Sigmoid colon (tissue), 7 donors: ENCODE results near the gene ABCA10. TPM values are rescaled to one million over a fixed set of nuclear protein-coding genes. Genes with fewer than 3 reads are reported as not detected.

Source experiments
- DNase-seq: peaks from one replicate; pipeline ENCODE4 v3.0.0-alpha.2; 2019
- H3K27ac ChIP-seq, 4 donors: fragments of 200-600 bp; sonication (generic); one replicate each; pipeline ENCODE4 v1.5.1; 2016 to 2019; ENCODE audit warnings: mild to moderate bottlenecking in 1 of 4
- H3K27me3 ChIP-seq, 3 donors: fragments of 200-600 bp; sonication (generic); one replicate each; pipeline ENCODE4 v1.5.1; 2019; ENCODE audit warnings: mild to moderate bottlenecking in 1 of 3
- H3K36me3 ChIP-seq, 4 donors: fragments of 200-600 bp; sonication (generic); one replicate each; pipeline ENCODE4 v1.5.1; 2016 to 2019
- H3K4me1 ChIP-seq, 4 donors: fragments of 200-600 bp; sonication (generic); one replicate each; pipeline ENCODE4 v1.5.1; 2017 to 2019
- H3K4me3 ChIP-seq, 4 donors: fragments of 200-600 bp; sonication (generic); one replicate each; pipeline ENCODE4 v1.5.1; 2017 to 2019; ENCODE audit warnings: mild to moderate bottlenecking in 2 of 4, moderate library complexity in 1 of 4
- H3K9me3 ChIP-seq, 4 donors: fragments of 200-600 bp in 3 of 4; sonication (generic) in 3 of 4; one replicate each; pipeline versions ENCODE4 v1.5.1 to v1.6.1; 2013 to 2019
- EP300 ChIP-seq, 4 donors: sonication (generic); formaldehyde crosslinking; IDR thresholded peaks; one replicate each; pipeline ENCODE4 v1.6.1; 2017; ENCODE audit warnings: antibody characterized with exemption in 4 of 4
- POLR2A ChIP-seq, 2 donors: fragments of 450-650 bp; IDR thresholded peaks; one replicate each; pipeline ENCODE4 v1.6.1; 2016; ENCODE audit warnings: antibody characterized with exemption in 2 of 2, mild to moderate bottlenecking in 2 of 2, moderate library complexity in 2 of 2
- POLR2AphosphoS5 ChIP-seq, 4 donors: sonication (generic); formaldehyde crosslinking; IDR thresholded peaks; one replicate each; pipeline ENCODE4 v1.6.1; 2017; ENCODE audit warnings: antibody characterized with exemption in 4 of 4
- WGBS, 2 donors: extraction: QIAGEN DNeasy Blood & Tissue Kit; methylation state at CpG; one replicate each; pipeline ENCODE4 v1.1.7; 2013; 5-methylcytosine and 5-hydroxymethylcytosine counted together
- intact Hi-C: fragments of 100-400 bp; cut with DNase I; formaldehyde crosslinking; loops from one replicate; pipeline ENCODE4 v1.15.1; 2023
- polyA plus RNA-seq, 3 donors: library from polyadenylated mRNA; stranded (reverse); fragments of 200-250 nt; gene quantifications; one replicate each; pipeline ENCODE4 v1.2.3, GENCODE V29; 2013
- total RNA-seq, 4 donors: library from RNA; depleted of rRNA; stranded (reverse); fragments of >200 nt; gene quantifications; one replicate each; pipeline ENCODE4 v1.1.0, GENCODE V29; 2016
- TF ChIP-seq, protein P1 (sequence below), 4 experiments: fragments of 450-650 bp in 3 of 4; fragments of 200-600 bp in 1 of 4; IDR thresholded peaks; one replicate each; pipeline ENCODE4 v1.5.1; 2016 to 2019; ENCODE audit warnings: antibody characterized with exemption in 4 of 4, mild to moderate bottlenecking in 3 of 4, moderate library complexity in 2 of 4
- donor health status: healthy with polysubstance abuse.
- donor health status: Bipolar disorder and iron deficiency.
- donor health status: healthy.

ABCA10 gene
- total and polyA plus RNA-seq, 7 donors: 0.46 to 12.0 (median 1.9) TPM

DNA sequence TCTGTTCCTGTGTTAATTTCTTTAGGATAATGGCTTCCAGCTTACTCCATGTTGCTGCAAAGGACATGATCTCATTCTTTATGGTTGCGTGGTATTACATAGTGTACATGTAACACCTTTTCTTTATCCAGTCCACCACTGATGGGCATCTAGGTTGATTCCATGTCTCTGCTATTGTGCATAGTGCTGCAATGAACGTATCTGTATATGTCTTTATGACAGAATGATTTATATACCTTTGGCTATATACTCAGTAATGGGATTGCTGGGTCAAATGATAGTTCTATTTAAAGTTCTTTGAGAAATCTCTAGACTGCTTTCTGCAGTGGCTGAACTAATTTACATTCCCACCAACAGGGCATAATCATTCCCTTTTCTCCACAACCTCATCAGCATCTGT, 39.8 kb downstream of the ABCA10 start:
- Histone ChIP-seq H3K27ac (no peak overlapping the region), H3K27me3 (no peaks in the 10 kb centered on the region), H3K9me3 (no peaks in the 10 kb centered on the region), H3K4me3 (no peak overlapping the region), H3K36me3 (no peaks in the 10 kb centered on the region), H3K4me1 (no peaks in the 10 kb centered on the region)
- WGBS, 2 donors: 77 to 88% methylated on average over 2 of the region's 2 CpGs
- no peak for DNase-seq
- intact Hi-C loops: no loop called here
- TF ChIP-seq, protein P1, sequence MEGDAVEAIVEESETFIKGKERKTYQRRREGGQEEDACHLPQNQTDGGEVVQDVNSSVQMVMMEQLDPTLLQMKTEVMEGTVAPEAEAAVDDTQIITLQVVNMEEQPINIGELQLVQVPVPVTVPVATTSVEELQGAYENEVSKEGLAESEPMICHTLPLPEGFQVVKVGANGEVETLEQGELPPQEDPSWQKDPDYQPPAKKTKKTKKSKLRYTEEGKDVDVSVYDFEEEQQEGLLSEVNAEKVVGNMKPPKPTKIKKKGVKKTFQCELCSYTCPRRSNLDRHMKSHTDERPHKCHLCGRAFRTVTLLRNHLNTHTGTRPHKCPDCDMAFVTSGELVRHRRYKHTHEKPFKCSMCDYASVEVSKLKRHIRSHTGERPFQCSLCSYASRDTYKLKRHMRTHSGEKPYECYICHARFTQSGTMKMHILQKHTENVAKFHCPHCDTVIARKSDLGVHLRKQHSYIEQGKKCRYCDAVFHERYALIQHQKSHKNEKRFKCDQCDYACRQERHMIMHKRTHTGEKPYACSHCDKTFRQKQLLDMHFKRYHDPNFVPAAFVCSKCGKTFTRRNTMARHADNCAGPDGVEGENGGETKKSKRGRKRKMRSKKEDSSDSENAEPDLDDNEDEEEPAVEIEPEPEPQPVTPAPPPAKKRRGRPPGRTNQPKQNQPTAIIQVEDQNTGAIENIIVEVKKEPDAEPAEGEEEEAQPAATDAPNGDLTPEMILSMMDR (IDR thresholded peaks at IDR 0.05): no peak
- no peak for TF ChIP-seq EP300 (IDR thresholded peaks at IDR 0.05)

- TF ChIP-seq EP300 (IDR thresholded peaks at IDR 0.05) (no peak), POLR2AphosphoS5 (IDR thresholded peaks at IDR 0.05) (no peak), POLR2A (IDR thresholded peaks at IDR 0.05) (no peak)
- TF ChIP-seq, protein P1 (IDR thresholded peaks at IDR 0.05): no peak
- no peaks in the 10 kb centered on the region for H3K9me3 ChIP-seq
- no peaks in the 10 kb centered on the region for H3K36me3 ChIP-seq
- no peak overlapping the region for H3K27ac ChIP-seq
- H3K27me3 ChIP-seq: no peaks in the 10 kb centered on the region
- no peaks in the 10 kb centered on the region for H3K4me1 ChIP-seq
- intact Hi-C loops: no loop called here
- H3K4me3 ChIP-seq: no peak overlapping the region
- DNase-seq: no peak
- whole genome bisulfite sequencing, 2 donors: 70 to 79% methylated on average over 1 of the region's 1 CpG
These were observed 40.6 kb downstream of the ABCA10 start for GRCh38 chr17:69188064-69188463.

- no peaks in the 10 kb centered on the region for H3K36me3 ChIP-seq
- no peaks in the 10 kb centered on the region for H3K27me3 ChIP-seq
- H3K4me3 ChIP-seq: no peak overlapping the region
- no peak for TF ChIP-seq POLR2AphosphoS5 (IDR thresholded peaks at IDR 0.05)
- TF ChIP-seq, protein P1 (IDR thresholded peaks at IDR 0.05): no peak
- no peak for TF ChIP-seq EP300 (IDR thresholded peaks at IDR 0.05)
- no peak for TF ChIP-seq POLR2A (IDR thresholded peaks at IDR 0.05)
- no peaks in the 10 kb centered on the region for H3K9me3 ChIP-seq
- H3K4me1 ChIP-seq: no peaks in the 10 kb centered on the region
- intact Hi-C loops: no loop called here
- no peak for DNase-seq
- H3K27ac ChIP-seq: no peak overlapping the region
These were observed 41.3 kb downstream of the ABCA10 start for GRCh38 chr17:69187294-69187693.

DNA sequence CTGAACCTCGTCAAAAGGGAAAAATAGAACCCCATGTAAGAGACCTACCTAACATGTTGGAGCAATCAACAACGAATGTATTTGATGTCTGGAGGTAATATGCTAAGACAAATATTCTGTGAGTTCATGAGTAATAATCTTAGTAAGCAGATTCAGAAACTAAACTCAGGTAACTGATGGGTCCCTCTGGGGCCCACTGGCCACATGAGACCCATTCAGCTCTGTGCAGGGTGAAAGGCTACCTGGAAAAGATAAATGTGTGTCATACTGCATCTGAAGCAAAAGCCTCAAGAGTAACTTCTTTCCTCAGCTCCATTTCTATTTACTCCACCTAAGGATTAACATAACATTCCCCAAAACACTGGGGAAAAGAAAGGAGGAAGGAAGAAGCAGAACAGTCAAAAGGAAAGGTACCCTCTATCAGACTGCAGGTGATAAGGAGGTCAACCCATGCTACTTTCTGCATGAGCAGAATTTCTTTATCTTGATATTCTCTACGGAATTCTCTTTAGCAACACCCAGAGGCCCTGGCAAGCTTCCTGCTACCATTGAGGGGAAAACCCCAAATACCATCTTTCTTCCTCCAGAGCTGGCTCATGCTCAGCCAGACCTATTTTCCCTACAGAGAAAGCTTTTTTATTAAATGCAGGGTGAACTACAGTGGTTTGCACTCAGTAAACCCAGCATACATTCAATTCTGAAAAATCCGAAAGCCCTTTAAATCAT, 49.2 kb downstream of the ABCA10 start:
- Histone ChIP-seq H3K4me1 (no peaks in the 10 kb centered on the region), H3K36me3 (no peaks in the 10 kb centered on the region), H3K27me3 (no peaks in the 10 kb centered on the region), H3K4me3 (no peak overlapping the region), H3K9me3 (no peaks in the 10 kb centered on the region), H3K27ac (no peak overlapping the region)
- DNase-seq: no peak
- TF ChIP-seq POLR2A (IDR thresholded peaks at IDR 0.05): no peak
- no peak for TF ChIP-seq EP300 (IDR thresholded peaks at IDR 0.05)
- TF ChIP-seq POLR2AphosphoS5 (IDR thresholded peaks at IDR 0.05): no peak
- TF ChIP-seq, protein P1 (IDR thresholded peaks at IDR 0.05): no peak
- intact Hi-C loops: no loop called here
- WGBS, 2 donors: 68 to 72% methylated on average over 4 of the region's 4 CpGs

GRCh38 chr17:69176457-69176795, 52.2 kb downstream of the ABCA10 start:
- no peak for TF ChIP-seq POLR2A (IDR thresholded peaks at IDR 0.05)
- no peak for TF ChIP-seq EP300 (IDR thresholded peaks at IDR 0.05)
- TF ChIP-seq POLR2AphosphoS5 (IDR thresholded peaks at IDR 0.05): no peak
- TF ChIP-seq, protein P1 (IDR thresholded peaks at IDR 0.05): no peak
- no peak for DNase-seq
- no peaks in the 10 kb centered on the region for H3K4me1 ChIP-seq
- H3K36me3 ChIP-seq: no peaks in the 10 kb centered on the region
- no peaks in the 10 kb centered on the region for H3K9me3 ChIP-seq
- intact Hi-C loops: no loop called here
- H3K4me3 ChIP-seq: no peak overlapping the region
- no peak overlapping the region for H3K27ac ChIP-seq
- no peaks in the 10 kb centered on the region for H3K27me3 ChIP-seq
- 91 to 92% methylated on average over 1 of the region's 1 CpG for whole genome bisulfite sequencing, 2 donors
